ENCODE results near the gene SORD.
"Not testable (repeated sequence)": the region's sequence is repeated elsewhere in the genome, so short reads cannot be mapped to it uniquely, and the experiment has no call there.

SORD gene

DNA sequence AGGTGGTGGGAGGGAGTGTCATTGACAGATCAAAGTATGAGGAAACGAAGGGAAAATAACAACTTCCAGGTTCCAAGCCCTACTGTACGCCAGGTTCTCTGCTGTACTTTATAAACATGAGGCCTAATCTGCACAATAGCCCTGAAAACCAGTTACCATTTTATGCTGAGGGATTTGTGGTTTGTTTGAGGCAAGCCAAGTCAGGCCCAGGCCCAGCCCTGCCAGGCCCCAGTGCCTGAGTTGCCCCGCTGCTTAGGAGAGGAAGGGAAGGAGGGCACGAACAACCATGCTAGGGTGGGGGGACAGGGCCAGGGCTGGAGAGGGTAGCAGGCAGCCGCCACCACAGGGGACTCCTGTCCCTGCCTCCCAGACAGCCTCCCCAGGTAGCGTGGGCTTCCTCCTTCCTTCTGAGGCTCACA is 47.0 kb downstream of the SORD start:
- DNase-seq = not testable (repeated sequence)

DNA sequence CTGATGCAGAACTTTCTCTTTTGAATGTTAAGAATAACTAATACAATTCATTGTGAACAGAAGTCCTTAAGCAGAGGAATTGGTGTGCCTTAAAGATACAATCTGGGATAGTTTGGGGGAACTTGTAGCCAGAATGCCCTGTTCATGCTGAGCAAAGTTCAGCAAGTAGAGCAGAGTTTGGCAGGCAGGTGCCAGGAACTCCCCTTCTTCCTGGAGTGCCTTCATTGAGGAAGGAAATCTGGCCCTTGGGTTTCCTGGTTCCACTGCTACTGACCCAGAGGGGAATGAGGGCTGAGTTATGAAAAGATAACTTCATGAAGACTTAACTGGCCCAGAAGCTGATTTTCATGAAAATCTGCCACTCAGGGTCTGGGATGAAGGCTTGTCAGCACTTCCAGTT is 50.6 kb downstream of the SORD start:
- not testable (repeated sequence) for DNase-seq

DNA sequence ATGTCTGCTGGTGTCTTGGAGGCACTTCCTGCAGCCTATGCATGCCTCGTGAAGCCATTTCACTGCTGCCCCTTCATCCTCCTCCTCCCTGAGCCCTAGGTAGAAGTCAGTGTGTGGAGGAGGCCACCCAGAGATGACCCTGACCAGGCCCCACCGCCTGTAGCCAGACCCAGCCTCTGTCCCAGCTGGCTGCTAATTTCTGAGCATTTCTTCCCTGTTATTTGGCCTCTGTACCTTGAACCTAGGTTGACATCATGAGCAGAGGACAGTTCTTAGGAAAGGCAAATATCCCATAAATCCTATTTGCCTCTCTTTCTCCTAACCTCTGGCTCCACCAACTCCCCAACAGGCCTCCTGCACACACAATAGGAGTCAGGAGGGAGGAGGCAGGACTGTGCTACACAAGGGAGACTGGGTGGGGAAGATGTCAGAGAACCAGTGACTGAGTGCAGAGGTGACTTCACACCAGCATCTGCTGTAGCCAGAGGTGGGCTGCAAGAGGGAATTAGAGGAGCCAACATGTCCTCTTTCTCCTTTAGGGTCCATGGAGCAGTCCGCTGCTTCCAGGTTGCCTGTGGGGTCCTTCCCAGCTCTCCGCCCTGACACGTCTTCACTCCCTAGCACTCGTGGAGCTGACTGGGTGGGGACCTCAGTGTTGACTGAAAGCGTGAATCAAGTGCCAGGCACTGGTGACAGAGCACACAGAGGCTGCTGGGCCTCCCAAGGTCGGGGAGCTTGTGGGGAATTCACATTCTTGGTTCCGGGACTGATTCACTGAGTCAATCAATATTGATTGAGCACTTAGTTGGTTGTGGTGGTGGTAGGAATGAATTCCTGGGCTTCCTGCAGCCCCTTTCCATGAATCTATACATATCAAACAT is 52.7 kb downstream of the SORD start:
- DNase-seq = not testable (repeated sequence)

DNA sequence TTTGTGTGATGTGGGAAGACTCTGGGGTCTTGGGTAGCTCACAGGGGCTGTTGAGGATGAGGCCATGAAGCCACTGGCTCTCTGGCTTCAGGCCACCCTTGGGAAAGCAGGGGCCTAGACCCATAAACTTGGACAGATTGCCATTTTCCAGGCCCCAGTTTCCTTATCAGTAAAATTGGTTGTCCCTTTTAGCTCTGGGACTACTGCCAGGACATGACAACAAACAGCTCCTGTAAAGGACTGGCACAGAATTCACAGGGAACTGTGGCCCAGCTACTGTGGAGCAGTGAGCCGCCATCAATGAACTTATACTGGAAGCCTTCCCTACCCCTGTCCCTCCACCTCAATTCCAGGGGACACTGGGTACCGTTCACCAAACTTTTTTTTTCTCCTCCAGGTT is 54.4 kb downstream of the SORD start:
- not testable (repeated sequence) for DNase-seq

DNA sequence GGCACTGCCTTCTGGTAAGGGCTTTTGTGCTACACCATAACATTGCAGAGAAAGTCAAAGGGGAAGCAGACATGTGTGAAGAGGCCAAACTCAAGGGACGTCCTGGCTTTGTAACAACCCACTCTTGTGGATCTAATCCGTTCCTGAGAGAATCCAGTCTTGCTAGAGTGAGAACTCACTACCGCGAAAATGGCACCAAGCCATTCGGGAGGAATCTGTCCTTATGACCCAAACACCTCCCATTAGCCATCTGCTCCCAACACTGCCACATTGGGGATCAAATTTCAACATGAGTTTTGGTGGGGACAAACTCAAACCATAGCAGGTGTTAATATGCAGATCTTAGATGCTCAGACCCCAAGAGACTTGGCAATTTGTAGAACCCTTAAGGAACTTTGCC is 56.2 kb downstream of the SORD start:
- not testable (repeated sequence) for DNase-seq

DNA sequence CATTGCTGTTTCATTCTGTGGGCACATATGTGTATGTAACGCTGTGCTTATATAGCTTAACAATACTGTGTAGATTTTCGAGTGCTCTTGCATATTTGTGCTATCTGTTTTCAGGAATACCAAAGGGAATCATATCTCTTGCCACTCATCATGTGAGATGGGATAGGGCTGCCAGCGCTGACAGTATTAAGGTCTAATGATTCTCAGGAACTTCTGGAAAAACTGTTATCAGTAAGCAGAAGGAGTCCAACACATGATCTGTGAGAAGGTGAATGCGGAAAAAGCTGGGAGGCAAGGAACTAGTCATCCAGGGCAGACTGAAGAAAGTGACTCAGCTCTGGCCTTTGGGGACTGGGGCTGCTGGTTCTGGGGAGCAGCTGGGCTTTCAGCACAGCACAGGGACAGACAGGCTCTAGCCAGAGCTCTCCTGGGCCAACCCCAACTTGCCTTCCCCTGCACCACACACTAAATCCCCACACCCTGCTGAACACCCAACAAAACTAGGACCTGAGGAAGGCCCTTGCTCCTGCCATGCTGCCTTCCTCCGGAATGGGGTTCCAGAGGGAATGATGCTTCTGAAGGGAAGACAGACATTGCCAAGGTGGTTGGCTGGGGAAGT is 56.7 kb downstream of the SORD start:
- not testable (repeated sequence) for DNase-seq

DNA sequence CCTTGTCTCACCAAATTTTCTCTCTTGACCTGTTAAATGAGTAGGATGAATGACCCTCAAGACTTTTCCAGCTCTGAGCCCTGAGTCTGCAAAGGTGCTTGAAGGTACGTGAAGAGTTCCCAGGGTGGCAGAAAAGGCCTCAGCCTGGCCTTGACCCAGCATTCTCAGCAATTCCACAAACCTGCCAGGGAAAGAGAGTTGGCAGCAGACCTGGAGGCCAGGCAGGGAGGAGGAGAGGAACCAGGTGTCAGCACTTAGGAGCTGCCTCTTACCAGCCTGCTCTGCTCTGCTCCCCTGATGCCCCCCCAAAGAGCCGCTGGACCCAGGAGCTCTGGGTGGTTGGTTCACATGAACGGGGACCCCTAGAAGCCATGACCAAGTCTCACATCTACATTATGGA is 57.6 kb downstream of the SORD start:
- DNase-seq = not testable (repeated sequence)

DNA sequence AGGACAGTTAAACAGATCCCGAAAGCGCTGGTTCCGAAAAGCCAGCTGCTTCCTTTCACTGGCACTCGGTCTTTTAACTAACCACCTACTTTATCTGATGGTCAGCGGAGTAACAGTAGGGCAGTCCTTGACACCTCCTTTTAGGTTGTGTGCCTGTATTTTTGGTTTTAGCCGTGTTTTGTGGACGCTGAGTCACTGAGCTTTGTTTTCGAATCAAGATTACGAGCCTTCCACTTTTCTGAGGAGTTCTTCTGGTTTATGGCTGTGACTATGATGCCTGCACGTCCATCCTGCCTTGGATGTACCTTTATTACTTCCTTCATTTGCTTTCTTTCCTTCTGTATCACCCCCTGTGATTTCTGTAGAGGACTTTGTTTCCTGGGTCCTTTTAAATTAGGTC is 59.4 kb downstream of the SORD start:
- not testable (repeated sequence) for DNase-seq

DNA sequence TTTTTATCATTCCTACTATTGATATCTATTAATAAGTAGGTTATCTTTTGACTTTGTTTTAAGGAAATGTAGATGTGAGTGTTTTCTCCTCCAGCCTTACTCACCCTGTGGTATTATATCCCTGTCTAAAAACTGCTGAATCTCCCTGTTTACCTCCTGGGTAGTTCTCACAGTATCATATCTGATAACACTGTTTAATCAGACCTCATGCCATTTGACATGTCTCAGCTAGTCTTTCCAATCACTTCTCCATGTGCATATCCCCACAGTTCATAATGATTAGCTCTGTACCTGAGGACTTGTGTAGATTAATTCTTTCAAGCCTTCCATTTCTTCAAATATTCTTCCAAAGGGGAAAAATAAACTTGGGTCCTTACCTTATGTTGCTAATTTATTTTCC is 60.2 kb downstream of the SORD start:
- DNase-seq = no peak

DNA sequence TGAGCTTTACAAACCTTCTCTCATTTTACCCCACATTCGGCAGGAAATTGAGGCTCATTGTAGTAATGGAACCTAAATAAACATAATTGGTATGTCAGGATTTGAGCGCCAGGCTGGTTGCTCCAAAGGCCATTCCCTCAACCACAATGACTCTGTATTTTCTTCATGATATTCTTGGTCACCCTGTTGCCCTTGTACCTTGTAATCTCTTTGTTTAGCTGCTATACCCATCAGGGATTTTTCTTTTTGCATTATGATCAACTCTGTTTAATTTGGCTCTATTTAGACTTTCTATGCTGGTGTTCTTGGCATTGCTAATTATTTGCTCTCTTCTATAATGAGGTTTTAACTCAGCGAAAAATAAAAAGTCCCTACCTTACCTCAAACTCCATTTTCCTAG is 61.2 kb downstream of the SORD start:
- DNase-seq = no peak

DNA sequence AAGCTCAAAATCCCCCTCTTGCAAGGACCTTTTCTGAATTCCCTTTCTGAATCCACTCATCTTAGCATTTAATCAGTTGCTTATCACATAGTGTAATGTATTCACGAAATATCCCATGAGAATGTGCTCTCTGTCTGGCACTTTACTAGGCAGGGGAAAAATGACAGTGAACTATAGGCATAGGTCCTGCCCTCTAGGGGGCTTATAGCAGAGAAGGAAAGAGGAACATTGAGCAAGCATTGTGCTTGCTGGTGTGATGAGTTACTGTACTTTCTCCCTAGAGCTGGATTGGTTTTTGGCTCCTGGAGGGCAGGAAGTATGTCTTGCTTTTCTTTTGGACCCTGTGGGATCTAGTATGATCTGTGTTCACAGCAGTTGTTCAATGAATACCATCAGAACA is 64.5 kb downstream of the SORD start:
- no peak for DNase-seq

DNA sequence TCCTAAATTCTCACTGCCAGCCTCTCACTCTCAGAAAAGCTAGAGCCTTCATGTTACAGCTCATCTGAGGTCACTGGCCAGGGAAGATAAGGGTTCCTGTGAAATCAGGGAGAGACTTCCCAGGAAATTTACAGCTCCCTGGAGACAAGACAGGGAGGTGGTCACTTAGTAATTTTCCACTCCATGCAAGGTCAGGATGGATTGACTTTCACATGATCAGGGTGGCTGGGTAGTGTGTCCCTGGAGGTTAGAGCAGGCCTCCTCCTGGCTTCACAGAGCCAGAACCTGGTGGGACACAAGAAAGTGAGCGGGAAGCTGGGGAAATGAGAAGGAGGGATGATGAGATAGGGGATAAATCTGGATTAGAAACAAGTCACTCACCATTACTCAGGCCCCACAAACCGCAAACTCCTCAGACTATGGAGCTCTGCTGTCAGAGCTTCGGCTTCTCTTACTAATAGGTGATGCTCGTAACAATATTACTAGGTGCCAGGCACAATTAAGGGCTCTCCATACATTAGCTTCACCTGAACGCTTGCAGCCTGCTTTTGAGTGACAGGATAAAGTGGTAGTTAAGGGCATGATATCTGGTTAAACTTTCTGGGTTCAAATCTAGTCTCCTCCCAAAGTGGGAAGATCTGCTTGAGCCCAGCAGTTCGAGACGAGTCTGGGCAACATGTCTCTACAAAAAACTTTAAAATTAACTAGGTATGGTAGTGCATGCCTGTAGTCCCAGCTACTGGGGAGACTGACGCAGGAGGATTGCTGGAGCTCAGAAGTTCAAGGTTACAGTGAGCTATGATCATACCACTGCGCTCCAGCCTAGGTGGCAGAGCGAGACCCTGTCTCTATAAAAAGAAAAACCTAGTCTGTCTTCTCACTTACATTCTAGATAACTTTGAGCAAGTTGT is 66.1 kb downstream of the SORD start:
- DNase-seq = no peak

DNA sequence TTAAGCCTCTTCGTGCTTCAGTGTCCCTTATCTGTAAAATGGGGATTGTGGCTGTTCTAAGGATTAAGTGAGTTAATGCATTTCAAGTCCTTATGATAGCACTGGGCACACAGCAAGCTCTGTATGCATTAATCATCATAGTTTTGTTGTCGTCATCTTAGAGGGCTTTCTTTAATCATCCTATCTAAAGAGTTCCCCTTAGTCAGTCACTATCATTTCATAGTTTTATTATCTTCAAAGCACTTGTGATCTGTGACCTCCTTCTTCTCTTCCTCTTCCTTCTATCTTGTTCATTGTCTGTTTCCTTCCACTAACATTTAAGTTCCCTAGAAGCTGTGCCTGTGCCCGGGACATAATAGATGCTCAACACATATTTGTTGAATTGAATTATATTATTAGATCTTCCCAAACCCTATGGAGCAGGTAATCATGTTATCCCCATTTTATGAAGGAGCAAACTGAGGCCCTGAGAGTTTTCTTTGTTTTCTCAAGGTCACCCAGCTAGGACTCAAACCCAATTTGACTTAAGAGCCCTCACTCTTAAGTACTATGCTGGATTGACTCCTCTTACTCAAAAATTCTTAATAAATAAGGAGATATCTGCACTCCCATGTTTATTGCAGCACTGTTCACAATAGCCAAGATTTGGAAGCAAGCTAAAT is 66.8 kb downstream of the SORD start:
- DNase-seq = no peak

DNA sequence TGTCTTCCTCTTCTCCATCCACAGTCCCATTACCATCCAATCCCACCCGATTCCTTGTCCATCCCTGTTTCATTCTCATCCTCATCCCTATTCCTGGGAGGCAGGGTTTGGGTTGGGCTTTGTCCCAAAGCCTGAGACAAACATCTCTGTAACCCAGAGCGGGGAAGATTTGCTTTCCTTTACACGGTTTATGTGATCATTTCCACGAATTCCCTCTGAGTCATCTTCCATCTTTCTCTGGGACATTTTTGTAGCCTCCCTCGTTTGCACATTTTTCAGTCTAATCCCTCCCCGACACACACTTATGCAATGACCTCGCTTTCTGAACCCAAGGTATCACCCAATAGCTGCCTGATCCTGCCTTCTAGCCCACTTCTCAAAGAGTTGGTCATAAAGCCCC is 68.2 kb downstream of the SORD start:
- DNase-seq = no peak

DNA sequence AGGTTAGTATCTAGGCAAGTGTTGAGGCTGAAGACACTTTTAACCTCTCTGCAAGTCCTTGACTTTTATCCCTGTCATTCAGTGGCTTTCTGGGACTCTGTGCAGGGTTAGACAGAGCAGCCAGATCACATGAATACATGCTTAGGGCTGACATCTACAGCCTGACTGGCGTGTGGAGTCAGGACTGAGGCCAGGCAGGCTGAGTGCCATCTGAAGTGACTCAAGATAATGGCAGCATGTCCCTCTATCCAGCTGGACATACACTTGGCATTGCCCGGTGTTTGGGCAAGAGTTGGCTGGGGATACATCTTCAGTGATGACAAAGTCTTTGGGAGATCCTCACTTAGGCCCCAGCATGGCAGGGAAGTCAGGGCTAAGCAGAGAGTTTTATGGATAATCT is 68.6 kb downstream of the SORD start:
- DNase-seq = no peak

DNA sequence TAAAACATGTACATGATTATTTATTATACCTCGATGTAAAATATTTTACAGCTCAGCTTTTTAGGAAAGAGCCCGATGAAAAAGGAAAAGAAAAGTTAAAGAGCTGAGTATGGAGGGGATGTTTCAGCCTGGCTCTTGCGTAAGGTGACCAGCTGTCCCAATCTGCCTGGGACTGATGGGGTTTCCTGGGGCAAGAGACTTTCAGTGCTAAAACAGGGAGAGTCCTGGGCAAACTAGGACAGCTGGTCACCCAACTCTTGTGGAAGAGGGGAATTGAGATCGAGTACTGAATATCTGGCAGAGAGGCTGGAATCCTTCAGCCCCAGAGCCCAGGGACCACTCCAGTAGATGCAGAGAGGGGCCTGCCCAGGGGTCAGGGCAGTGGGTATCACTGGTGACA is 70.0 kb downstream of the SORD start:
- DNase-seq = no peak

DNA sequence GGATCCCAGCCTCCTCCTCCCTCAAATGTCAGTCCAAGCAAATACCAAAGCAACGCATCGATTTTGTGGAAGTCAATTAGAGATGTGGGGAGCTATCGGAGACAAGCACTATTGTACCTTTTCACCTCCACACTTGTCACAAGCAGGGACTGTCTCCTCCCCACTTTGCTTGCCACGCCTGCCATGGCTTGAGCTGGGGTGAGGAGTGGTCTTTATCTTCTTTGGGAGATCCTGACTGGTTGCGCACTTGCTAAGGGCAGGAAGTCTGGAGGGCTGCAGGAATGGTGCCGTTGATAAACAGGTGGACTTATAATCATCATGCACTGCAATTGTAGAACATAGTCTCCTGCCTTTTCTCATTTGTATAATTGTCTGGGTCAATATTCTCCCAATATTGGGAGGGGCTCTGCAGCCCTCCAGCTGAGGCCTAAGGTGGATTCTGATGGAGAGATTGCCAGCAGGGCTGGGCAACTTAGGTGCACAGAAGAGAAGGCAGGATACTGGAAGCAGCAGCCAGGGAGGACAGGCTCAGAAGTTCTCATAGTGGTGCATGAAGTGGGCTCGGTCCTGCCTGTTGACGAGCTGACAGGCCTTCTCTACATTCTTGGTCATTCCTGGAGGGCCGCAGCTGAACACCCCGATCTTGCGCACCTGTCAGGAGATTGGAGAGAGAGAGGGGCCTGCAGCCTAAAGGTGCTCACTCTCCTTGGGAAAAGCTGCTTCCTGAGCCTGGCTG is 70.8 kb downstream of the SORD start:
- no peak for DNase-seq

DNA sequence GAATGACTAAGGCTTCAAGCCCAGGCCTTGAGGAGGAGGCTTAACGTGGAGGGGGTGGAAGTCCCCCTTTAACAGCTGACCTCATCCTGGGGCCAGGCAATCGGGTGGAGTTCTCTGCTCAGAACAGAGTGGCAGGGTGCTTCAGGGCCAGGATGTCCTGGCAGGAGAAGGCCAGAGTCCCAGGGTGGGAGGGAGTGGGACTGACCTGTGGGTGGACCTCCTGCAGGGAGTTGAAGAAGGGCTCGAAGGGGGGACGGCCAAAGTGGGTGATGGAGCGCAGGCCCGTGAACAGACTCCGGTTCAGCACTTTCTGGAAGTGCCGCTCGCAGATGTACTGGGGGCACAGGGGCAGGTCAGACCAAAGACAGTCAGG is 71.3 kb downstream of the SORD start:
- DNase-seq = no peak

DNA sequence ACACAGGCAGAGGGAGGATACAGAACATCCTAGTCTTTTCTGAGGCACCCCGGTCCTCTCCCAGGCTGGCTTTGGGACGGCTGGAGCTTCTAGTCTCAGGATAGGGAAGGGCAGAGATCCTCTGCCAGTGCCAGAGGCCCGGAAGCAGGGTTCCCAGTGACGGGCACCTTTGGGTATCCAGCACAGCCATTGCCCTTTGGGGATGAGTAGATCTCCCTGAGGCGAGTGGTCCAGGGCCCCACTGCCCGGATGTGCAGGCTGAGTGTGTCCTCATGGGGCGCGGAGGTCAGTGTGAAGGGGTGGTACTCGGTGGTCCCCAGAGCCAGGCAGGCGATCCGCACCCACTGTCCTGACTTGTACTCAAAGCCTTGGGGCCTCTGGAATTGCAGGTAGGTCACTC is 72.7 kb downstream of the SORD start:
- DNase-seq = no peak

DNA sequence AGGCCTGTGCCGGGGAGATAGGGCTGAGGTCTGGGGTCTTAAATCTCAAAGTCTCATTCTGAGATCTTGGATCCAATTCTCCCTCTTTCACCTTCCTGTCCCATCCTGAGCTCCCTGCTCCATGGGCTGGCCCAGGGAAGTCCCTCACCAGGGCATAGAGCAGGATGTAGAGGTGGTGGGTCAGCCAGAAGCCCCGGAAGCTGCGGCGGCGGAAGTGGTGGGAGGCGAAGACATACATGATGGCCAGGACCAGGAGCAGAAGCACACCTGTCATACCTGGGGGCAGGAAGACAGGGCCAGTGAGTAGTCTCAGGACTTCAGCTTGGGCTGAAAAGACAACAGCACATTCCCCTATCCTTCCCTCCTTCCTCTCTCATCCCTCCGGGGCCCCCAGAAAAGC is 74.5 kb downstream of the SORD start:
- no peak for DNase-seq

DNA sequence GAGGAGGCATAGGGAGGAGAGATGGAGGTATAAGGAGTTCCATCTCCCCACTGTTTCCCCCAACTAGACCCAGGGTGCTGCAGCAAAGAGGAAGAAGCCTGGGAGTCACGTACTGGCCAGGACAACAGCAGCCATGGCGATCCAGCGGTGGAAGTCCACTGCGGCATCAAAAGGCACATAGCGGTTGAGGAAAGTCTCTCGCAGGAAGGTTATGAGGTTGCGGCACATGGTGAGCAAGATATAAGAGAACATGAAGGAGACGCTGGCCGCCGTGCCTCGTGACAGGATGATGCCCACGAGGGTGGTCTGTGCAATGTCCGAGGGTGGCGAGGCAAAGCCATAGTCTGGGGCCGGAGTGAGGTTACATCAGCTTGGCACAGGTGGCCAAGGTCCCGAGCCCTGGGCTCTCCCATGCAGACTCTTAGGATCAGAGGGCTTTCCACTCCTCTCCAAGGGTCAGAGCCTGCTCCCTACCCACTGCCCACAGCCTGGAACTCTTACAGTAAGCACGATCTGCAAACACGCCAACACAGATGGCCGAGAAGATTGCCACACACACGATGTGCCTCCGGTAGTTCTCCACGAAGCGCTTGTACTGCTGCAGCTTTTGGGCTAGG is 76.7 kb downstream of the SORD start:
- DNase-seq = no peak

Data from NCI-H510A (cell line).